Measurements from ENCODE around the gene ZBTB38. TPM values are rescaled to one million over a fixed set of nuclear protein-coding genes. Genes with fewer than 3 reads are reported as not detected.

The ZBTB38 gene
- total and polyA plus RNA-seq, 9 donors, result 23.2 to 125 (median 78.7) TPM

- 82 to 87% (median 87%) methylated on average over 4 of the region's 4 CpGs for WGBS, 3 donors
- TF ChIP-seq POLR2A (IDR thresholded peaks at IDR 0.05) (no peak), EP300 (IDR thresholded peaks at IDR 0.05) (no peak), CTCF (IDR thresholded peaks at IDR 0.05) (no peak)
- no peaks in the 10 kb centered on the region for H3K9me3 ChIP-seq
- H3K27ac ChIP-seq, result no peak overlapping the region
- no peaks in the 10 kb centered on the region for H3K36me3 ChIP-seq
- intact Hi-C loops (cut with DNase I), result loop anchor here in 1 of 4 donors (5.0 kb wide), 1 partner anchor 101 kb away; no protein-coding TSS in a partner anchor
- no peak for DNase-seq
- H3K4me1 ChIP-seq (ENCODE audit: insufficient read depth), result no peaks in the 10 kb centered on the region
- no peaks in the 10 kb centered on the region for H3K27me3 ChIP-seq
- no peak overlapping the region for H3K4me3 ChIP-seq
Measured at GRCh38 chr3:141356046-141356445, 12.3 kb upstream of the ZBTB38 start.

- Histone ChIP-seq H3K9me3 (no peaks in the 10 kb centered on the region), H3K4me3 (no peak overlapping the region), H3K27ac (no peak overlapping the region), H3K4me1 (ENCODE audit: insufficient read depth) (peaks cover 2% of the 10 kb centered on the region), H3K36me3 (no peaks in the 10 kb centered on the region), H3K27me3 (no peaks in the 10 kb centered on the region)
- TF ChIP-seq POLR2A (IDR thresholded peaks at IDR 0.05), result no peak
- peak; percentile 62 to 85 (median 80) for TF ChIP-seq CTCF (IDR thresholded peaks at IDR 0.05)
- WGBS, 3 donors, result 14 to 20% (median 15%) methylated on average over 6 of the region's 6 CpGs
- intact Hi-C loops (cut with DNase I), result loop anchor here in 2 of 4 donors (2.0 to 5.0 kb wide), 2 partner anchors 91 to 198 kb away; no protein-coding TSS in a partner anchor
- DNase-seq, result peak in 1 of 5 donors; percentile 31
Measured at GRCh38 chr3:141360888-141361598, 7.3 kb upstream of the ZBTB38 start.

GRCh38 chr3:141362736-141363135, 5.6 kb upstream of the ZBTB38 start:
- H3K27me3 ChIP-seq, result no peaks in the 10 kb centered on the region
- H3K36me3 ChIP-seq, result no peaks in the 10 kb centered on the region
- TF ChIP-seq CTCF (IDR thresholded peaks at IDR 0.05) (no peak), EP300 (IDR thresholded peaks at IDR 0.05) (no peak), POLR2A (IDR thresholded peaks at IDR 0.05) (no peak)
- intact Hi-C loops (cut with DNase I), result loop anchor here in 1 of 4 donors (5.0 kb wide), 1 partner anchor 90 kb away; no protein-coding TSS in a partner anchor
- H3K9me3 ChIP-seq, result no peaks in the 10 kb centered on the region
- DNase-seq, result no peak
- H3K27ac ChIP-seq, result no peak overlapping the region
- H3K4me1 ChIP-seq (ENCODE audit: insufficient read depth), result peaks cover 10% of the 10 kb centered on the region
- H3K4me3 ChIP-seq, result no peak overlapping the region
- WGBS, 3 donors, result 89 to 94% (median 94%) methylated on average over 1 of the region's 1 CpG

GRCh38 chr3:141365201-141365600, 3.1 kb upstream of the ZBTB38 start:
- Histone ChIP-seq H3K27me3 (no peaks in the 10 kb centered on the region), H3K4me1 (ENCODE audit: insufficient read depth) (peaks cover 19% of the 10 kb centered on the region), H3K9me3 (no peaks in the 10 kb centered on the region), H3K4me3 (no peak overlapping the region), H3K36me3 (no peaks in the 10 kb centered on the region), H3K27ac (peak overlapping the region in 1 of 2 donors; percentile 87)
- intact Hi-C loops (cut with DNase I), result loop anchor here in 3 of 4 donors (2.0 to 5.0 kb wide), 4 partner anchors 47 to 92 kb away; no protein-coding TSS in a partner anchor
- 96 to 100% (median 97%) methylated on average over 1 of the region's 1 CpG for WGBS, 3 donors
- no peak for DNase-seq
- TF ChIP-seq EP300 (IDR thresholded peaks at IDR 0.05), result no peak
- no peak for TF ChIP-seq CTCF (IDR thresholded peaks at IDR 0.05)
- TF ChIP-seq POLR2A (IDR thresholded peaks at IDR 0.05), result no peak

Measured in ovary (tissue), 9 donors.